Activated CD4-positive, alpha-beta T cell treated with anti-CD3 and anti-CD28 coated beads for 48 hours (primary cell): ENCODE data around the gene CASP14.
"Not testable (repeated sequence)": the region's sequence is repeated elsewhere in the genome, so short reads cannot be mapped to it uniquely, and the experiment has no call there.

Source experiments
- DNase-seq: peaks from one replicate; pipeline ENCODE4 v3.0.0-alpha.2; 2020

Gene CASP14

GRCh38 chr19:15048885-15049541, at the start of gene CASP14:
Gene CASP14 (plus strand): TSS chr19:15049480. CDS start chr19:15052252, 2,772 bp downstream.
- DNase-seq: no peak

GRCh38 chr19:15008308-15008707, 41.0 kb upstream of the CASP14 start:
- DNase-seq: no peak

- DNase-seq: no peak
Observed at GRCh38 chr19:15010501-15011300, 38.6 kb upstream of the CASP14 start.

GRCh38 chr19:15014579-15014978, 34.7 kb upstream of the CASP14 start:
- no peak for DNase-seq

- no peak for DNase-seq
Observed at GRCh38 chr19:15015946-15016542, 33.2 kb upstream of the CASP14 start.

GRCh38 chr19:15018836-15019235, 30.4 kb upstream of the CASP14 start:
- DNase-seq: not testable (repeated sequence)

GRCh38 chr19:15021286-15022007, 27.8 kb upstream of the CASP14 start:
- DNase-seq: no peak

- DNase-seq: no peak
Observed at GRCh38 chr19:15022752-15023151, 26.5 kb upstream of the CASP14 start.

GRCh38 chr19:15025217-15025616, 24.1 kb upstream of the CASP14 start:
- no peak for DNase-seq

GRCh38 chr19:15028490-15028889, 20.8 kb upstream of the CASP14 start:
- DNase-seq: no peak

- no peak for DNase-seq
Observed at GRCh38 chr19:15031675-15032074, 17.6 kb upstream of the CASP14 start.

GRCh38 chr19:15035795-15036311, 13.4 kb upstream of the CASP14 start:
- no peak for DNase-seq

GRCh38 chr19:15037586-15037985, 11.7 kb upstream of the CASP14 start:
- DNase-seq: no peak

GRCh38 chr19:15038294-15038693, 11.0 kb upstream of the CASP14 start:
- DNase-seq: no peak

- DNase-seq: no peak
Observed at GRCh38 chr19:15042003-15042402, 7.3 kb upstream of the CASP14 start.

GRCh38 chr19:15042826-15043225, 6.5 kb upstream of the CASP14 start:
- no peak for DNase-seq

- DNase-seq: no peak
Observed at GRCh38 chr19:15045506-15045905, 3.8 kb upstream of the CASP14 start.

- no peak for DNase-seq
Observed at GRCh38 chr19:15047680-15048079, 1.6 kb upstream of the CASP14 start.

- DNase-seq: no peak
Observed at GRCh38 chr19:15048128-15048527, 1.2 kb upstream of the CASP14 start.

GRCh38 chr19:15050639-15051038, 1.4 kb downstream of the CASP14 start:
- no peak for DNase-seq

- no peak for DNase-seq
Observed at GRCh38 chr19:15062036-15062435, 12.8 kb downstream of the CASP14 start.

- DNase-seq: not testable (repeated sequence)
Observed at GRCh38 chr19:15070386-15070785, 21.1 kb downstream of the CASP14 start.
